ENCODE results near the gene ZC3H13.
A peak's percentile ranks its signal among the peaks of the same experiment; 100 is the strongest.

The ZC3H13 gene

GRCh38 chr13:46058268-46058667, 5.7 kb upstream of the ZC3H13 start:
- DNase-seq = no peak

GRCh38 chr13:46057256-46058015, 4.9 kb upstream of the ZC3H13 start:
- DNase-seq = no peak

DNA sequence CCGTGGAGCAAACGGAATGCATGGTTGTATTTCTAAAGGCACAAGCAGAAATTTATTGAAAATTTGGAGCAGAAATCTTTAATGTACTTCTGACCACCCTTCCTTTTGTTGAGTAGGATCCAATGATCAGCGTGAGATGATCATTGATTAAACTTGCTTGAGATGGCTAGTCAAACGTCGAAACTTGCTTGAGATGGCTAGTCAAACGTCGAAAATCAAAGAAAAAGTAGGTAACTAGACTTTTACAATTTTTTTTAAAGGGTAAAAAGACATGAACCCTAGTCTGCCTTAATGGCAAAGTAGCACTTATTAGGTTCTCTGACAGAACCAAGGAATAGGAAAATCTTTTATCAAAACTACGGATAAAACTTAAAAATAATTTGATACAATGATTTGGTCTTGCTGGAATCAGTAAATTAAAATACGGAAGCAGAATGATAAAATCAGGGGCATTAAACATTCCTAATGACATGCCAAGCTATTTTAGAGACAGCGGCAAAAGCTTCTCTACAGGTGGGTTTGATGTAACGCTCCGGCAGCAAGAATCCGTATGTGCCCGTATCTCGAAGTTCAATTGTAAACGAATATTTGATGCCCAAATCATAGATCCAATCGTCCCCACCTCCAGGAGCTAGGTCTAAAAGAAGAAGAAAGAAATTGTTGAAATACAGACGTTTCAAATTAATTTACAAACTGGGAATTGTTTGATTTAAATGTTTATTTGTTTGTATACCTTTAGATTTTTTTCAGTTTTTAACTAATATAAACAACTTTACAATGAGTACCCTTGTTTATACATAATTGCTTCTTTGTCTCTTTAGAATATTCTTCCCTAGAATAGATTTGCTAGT, 841 bp upstream of the ZC3H13 start:
- no peak for DNase-seq

GRCh38 chr13:46051968-46052318, 603 bp downstream of the ZC3H13 start:
- no peak for DNase-seq

DNA sequence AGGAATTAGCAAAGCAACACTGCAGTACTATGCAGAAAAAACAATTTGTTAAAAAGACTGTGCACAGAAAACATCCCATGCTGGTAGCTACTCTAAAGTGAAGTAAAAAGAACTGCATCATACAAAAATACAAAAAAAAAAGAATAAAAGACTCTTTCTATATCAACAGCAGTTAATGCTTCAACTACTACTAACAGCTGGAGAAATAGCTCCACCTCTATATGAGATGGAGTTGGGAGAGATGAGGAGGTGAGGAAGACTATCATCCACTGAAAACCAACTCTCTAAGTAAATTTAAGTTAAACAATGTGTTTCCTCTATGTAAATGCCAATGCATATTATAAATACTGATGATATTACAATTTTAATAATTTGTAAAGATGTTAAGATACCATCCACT, 1.8 kb downstream of the ZC3H13 start:
- DNase-seq = no peak

DNA sequence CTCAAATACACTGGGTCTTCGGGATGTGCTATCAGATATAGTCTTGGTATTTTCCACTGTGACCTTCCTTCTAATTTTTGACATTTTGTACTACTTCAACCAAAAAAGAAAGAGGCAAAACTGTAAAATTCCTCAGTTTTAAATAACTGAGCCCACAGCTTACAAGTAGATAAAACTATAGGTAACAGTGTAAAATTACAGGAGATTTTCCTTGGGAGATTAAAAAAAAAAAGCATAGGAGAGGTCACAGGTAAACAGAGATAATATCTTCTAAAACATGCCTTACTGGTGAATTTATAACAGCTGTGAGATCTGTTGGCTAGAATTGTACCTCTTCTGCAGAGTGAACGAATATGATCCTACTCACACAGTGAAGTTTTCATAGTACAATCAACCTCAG, 7.1 kb downstream of the ZC3H13 start:
- no peak for DNase-seq

- no peak for DNase-seq
Measured at GRCh38 chr13:46043647-46044046, 8.9 kb downstream of the ZC3H13 start.

DNA sequence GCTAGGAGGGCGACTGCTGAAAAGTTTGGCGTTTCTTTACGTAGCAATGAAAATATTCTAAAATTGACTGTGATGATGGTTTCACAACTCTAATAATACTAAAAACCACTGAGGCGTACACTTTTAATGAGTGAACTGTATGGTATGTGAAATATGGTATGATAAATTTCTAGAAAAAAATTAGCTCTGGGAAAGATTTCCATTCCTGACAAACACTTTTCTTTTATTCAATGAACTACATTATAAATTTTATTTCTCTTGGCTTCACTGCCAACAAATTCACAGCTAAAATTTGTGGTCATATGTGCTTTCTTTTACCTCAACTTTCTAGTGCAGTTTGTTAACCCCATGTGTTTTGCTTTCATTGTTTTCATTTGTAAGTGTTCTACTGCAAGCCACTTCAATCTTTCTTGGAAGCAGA, 11.1 kb downstream of the ZC3H13 start:
- no peak for DNase-seq

- DNase-seq = no peak
Measured at GRCh38 chr13:46040763-46041162, 11.8 kb downstream of the ZC3H13 start.

DNA sequence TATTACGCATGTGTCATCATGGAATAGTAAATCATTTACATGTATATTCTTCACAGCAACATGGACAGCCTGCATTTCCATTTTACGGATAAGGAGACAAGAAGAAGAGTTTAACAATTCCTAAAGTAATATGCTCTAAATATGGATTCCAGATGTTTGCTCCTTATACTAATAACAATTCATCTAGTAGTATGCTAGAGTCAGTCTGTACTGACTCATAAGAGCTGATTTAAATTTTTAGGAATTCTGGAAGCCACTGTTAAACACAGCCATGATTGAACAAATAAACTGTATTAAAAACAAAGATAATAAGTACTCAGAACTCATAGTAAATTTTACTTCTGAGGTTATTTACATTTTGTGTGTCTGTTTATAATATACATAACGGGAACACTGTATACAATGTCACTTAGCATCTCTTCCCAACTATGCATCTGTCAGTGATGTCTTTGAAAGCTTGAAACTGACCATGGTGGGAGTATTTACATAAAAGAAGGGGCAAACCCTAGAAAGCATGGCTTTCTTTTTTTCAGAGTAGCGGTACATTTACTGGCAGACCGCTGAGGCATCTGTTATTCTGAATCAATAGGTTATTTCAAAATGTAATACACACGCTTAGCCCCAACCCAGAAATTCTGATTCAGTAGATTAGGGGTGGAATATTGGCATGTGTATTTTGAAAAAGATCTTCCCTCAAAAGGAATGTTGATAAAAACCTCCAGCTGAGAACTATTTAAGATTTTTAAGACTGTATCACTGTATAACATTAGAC, 12.9 kb downstream of the ZC3H13 start:
- DNase-seq = no peak

GRCh38 chr13:46038296-46038695, 14.2 kb downstream of the ZC3H13 start:
- DNase-seq = no peak

- DNase-seq = peak; percentile 59
Measured at GRCh38 chr13:46035066-46035465, 17.5 kb downstream of the ZC3H13 start.

- DNase-seq = no peak
Measured at GRCh38 chr13:46032341-46032740, 20.2 kb downstream of the ZC3H13 start.

DNA sequence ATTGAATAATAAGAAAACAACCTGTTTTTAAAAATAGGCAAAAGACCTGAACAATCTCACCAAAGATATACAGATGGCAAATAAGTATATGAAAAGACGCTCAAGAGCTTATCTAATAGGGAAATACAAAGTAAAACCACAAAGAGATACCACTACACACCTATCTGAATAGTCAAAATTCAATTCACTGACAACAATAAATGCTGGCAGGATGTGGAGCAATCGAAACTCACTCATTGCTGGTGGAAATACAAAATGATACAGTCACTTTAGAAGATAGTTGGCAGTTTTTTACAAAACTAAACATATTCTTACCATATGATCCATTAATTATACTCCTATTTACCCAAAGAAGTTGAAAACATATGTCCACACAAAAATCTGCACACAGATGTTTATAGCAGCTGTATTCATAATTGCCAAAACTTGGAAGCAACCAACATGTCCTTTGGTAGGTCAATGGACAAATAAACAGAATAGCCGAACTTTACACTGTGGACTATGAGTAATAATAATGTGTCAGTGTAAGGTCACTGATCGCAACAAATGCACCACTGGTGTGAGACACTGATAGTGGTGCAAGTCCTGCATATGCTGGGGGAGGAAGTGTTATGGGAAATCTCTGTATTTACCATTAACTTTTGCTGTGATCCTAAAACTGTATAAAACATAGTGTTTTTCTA, 20.8 kb downstream of the ZC3H13 start:
- no peak for DNase-seq

DNA sequence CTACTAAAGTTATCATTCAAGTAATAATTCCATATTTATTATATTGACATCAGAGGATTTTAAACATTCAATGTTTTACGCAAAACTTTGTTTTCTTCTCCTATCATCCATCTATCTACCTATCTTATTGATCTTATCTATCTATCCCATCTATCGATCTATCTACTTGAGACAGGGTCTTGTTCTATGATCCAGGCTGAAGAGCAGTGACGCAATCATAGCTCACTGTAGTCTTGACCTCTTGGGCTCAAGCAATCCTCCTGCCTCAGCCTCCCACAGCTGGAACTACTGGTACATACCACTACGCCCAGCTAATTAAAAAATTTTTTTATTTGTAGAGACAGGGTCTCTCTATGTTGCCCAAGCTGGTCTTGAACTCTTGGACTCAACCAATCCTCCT, 27.4 kb downstream of the ZC3H13 start:
- no peak for DNase-seq

DNA sequence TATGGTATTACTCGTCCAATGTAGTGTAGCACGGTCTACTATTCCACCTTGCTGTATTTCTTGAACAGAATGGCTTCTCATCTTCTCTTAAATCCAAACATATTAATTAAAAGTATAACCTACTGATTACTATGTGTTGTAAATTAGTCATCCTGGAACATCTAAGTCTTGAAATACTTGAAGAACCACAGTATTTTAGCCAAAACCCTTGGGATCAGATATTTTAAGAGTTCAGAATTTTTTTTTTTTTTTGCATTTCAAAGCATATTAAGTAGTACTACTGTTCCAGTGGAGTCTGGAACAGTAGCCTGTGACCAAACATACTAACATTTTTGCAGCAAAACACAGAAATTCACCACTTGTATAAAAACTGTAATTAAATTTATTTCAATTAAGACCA, 30.1 kb downstream of the ZC3H13 start:
- no peak for DNase-seq

- DNase-seq = no peak
Measured at GRCh38 chr13:46016216-46016615, 36.3 kb downstream of the ZC3H13 start.

GRCh38 chr13:46015366-46015765, 37.2 kb downstream of the ZC3H13 start:
- DNase-seq = no peak

- no peak for DNase-seq
Measured at GRCh38 chr13:46012404-46012803, 40.1 kb downstream of the ZC3H13 start.

GRCh38 chr13:46010148-46010547, 42.4 kb downstream of the ZC3H13 start:
- peak; percentile 1 for DNase-seq

- DNase-seq = no peak
Measured at GRCh38 chr13:46008631-46009030, 43.9 kb downstream of the ZC3H13 start.

- no peak for DNase-seq
Measured at GRCh38 chr13:46006688-46007452, 45.7 kb downstream of the ZC3H13 start.

Measured in COR-L47 (cell line).